CD1c-positive myeloid dendritic cell (primary cell): ENCODE results near the gene COG5.
"Not testable (repeated sequence)": the region's sequence is repeated elsewhere in the genome, so short reads cannot be mapped to it uniquely, and the experiment has no call there.

Source experiments
- DNase-seq: peaks from one replicate; pipeline ENCODE4 v3.0.0-alpha.2; 2016; ENCODE audit errors: extremely low spot score

Gene COG5

DNA sequence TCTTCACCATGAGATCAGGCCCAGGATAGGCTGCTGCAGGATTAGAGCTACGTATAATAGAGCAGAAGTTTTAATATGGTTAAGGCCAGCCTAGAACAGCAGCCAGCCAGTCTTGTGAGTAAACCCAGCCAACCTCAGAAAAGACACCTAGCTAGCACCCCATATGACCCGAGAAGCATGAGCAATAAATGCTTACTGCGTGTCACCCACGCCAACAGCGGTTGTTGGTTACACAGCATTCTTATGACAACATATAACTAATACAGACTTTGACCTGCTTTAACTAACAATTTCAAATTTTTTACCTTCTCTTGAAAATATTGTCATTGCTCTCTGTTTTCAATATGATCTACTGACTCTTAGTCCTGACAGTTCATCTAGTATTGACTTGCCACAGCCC, 289.2 kb downstream of the COG5 start:
- DNase-seq = no peak

DNA sequence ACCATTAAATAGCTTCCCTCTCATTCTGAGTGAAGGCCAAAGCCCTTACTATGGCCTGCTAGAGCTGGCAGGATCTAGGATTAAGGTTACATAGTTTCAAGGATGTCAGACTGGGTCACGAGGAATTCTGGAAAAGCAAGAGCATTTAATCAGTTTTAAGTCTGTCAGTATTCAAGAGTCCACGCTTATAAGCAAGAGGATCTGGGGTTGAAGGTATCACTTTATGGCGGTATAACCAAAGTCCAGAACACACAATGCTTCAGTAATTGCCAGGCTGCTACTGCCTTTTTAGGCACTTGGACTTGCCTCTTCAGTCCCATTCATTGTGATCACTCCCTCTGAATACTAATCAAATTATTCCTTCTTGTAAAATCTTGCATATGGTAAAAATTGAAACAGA, 293.9 kb downstream of the COG5 start:
- DNase-seq = no peak

GRCh38 chr7:107268594-107268993, 295.1 kb downstream of the COG5 start:
- DNase-seq = no peak

DNA sequence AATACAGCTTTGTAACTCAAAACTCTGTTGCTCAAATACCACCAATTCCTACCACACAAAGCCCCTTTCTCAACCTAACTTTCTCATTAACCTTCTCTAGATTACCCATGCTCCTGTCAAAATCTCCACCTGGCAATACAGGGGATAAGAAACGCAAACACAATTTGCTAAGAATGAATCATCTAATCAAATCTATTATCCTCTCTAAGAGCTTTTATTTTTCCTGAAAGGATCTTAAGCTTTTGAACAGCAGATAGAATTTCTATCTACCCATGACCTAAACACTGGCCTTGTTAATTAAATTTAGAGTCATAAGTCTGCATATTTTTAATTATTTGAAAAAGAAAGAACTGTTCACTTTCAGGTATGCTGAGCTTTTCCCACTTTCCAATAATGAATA, 296.6 kb downstream of the COG5 start:
- DNase-seq = no peak

DNA sequence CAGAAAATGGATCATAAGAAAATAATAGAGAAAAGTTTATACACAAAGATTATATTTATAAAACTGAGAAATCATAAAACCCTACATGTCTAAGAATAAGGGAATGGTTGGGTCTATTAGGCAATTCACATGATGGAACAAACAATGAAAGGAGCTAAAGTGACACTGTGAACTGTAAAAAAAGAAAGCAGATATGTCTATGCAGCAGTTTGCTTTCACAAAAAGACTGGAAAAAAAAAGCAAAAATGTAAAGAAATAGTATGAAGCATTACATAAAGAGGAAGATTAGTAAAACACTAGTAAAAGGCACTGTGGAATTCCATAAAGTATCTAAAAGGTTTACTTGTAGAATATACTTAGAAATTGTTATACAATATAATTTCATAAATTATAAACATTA, 299.0 kb downstream of the COG5 start:
- DNase-seq = no peak

DNA sequence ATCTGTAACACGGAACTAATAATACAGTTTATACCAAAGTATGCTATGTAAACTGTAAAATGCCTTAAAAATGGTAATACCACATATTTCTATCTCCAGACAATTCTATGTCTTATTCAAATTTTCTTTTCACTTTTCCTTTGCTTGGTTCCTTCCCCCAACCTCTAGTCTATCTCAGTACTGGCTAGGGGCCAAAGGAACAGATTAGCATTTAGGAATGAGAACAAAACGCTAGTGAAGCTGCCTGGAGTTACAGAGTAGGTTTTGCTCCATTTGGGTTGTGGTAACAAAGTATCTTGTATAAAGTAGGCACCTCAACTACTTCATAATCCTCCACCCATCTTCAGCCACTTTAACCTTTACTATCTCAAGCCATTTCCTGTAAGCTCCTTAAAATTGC, 300.9 kb downstream of the COG5 start:
- DNase-seq = no peak

- no peak for DNase-seq
Measured at GRCh38 chr7:107258737-107259136, 305.0 kb downstream of the COG5 start.

GRCh38 chr7:107255602-107256001, 308.1 kb downstream of the COG5 start:
- no peak for DNase-seq

GRCh38 chr7:107254398-107254985, 309.2 kb downstream of the COG5 start:
- no peak for DNase-seq

DNA sequence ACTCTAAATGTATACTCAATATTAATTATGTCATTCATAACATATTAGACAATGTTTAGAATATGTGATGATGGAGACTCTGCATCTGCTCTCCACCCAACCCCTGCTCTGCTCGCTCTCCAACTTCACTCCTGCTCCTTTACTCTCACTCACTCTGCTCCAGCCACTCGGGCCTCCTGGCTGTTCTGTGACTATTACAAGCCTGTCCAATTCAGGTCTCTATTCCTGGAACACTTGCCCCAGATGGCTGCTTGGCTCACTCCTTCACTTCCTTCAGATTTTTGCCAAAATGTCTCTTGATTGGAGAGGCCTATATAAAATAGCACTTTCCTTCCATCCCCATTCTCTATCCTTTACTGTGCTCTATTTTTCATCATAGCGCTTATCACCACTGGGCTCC, 310.1 kb downstream of the COG5 start:
- no peak for DNase-seq

GRCh38 chr7:107251963-107252362, 311.8 kb downstream of the COG5 start:
- DNase-seq = no peak

DNA sequence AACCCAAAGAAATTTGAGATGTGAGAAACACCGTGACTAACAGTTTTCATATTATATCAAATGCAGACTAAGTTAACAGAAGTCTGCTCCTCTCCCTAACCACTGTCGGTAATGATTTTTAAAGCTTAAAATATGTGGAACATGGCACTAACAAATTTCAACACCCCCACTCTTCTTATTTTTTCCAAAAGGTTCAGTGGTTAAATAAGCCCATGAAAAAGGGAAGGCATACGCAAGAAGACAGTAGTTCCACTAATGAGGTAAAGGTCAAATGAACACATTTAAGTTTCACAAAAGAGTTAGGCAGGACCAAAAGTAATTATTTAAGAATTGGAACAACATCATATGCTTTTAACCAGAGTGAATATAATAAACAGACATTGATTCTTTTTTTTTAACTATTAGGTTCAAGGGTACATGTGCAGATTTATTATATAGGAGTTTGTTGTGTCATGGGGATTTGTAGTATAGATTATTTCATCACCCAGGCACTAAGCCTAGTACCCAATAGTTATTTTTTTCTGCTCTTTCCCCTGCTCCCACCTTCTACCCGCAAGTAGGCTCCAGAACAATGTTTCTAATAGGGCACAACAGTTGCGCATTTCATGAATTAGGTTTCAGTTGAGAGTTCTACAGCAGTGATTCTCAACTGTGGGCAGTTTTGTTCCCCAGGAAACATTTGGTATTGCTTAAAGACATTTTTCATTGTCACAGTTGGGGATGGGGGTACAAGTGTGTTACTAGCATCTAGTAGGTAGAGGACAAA, 315.0 kb downstream of the COG5 start:
- no peak for DNase-seq

GRCh38 chr7:107246836-107247235, 316.9 kb downstream of the COG5 start:
- DNase-seq = not testable (repeated sequence)

DNA sequence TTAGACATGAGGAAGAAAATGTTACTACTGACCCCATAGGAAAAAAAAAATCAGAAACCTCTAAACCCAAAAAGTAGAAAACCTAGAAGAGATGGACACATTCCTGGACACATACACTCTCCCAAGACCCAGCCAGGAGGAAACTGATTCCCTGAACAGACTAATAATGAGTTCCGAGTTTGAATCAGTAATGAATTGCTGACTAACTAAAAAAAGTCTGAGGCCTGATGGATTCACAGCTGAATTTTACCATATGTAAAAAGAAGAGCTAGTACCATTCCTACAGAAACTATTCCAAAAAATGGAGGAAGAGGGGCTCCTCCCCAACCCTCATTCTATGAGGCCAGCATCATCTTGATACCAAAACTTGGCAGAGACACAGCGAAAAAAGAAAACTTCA, 319.1 kb downstream of the COG5 start:
- no peak for DNase-seq

GRCh38 chr7:107242267-107242666, 321.5 kb downstream of the COG5 start:
- DNase-seq = no peak

DNA sequence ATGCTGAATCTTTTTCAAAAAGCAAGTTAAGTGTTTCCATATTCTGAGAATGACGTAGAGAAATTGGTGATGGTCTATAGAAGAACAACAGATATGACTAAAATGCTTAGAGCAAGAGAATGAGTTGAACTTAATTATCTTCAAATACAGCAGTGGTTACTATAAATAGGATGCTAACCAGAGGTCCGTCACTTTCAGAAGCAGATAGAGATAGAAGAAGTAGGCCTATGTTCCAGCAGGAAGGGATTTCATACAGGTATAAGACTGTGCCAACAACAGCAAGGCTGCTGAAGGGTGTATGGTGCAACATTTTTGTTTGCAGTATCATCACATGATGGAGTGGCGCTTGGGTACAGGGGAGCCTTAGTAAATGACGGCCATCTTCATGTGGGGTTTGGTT, 326.3 kb downstream of the COG5 start:
- DNase-seq = no peak

DNA sequence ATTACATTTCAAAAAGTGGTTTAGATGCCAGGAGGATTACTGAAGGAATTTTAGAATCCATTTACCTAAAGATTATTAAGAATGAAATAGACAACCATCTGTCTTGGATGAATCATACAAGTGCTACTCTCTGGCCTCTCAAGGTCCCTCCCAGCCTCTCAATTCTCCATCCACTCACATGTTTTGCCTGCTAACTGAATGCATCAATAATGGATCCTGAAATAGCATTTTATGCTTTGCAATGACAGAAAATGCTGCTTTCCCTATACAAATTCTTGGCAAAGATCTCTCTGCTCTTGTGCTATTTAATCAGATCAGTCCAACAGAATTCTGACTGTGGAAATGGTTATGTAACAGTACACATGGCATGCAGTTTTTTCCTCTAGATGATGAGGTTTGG, 326.9 kb downstream of the COG5 start:
- no peak for DNase-seq

- DNase-seq = no peak
Measured at GRCh38 chr7:107234436-107234835, 329.3 kb downstream of the COG5 start.

- DNase-seq = no peak
Measured at GRCh38 chr7:107233981-107234380, 329.7 kb downstream of the COG5 start.

GRCh38 chr7:107233174-107233573, 330.5 kb downstream of the COG5 start:
- DNase-seq = no peak

- DNase-seq = no peak
Measured at GRCh38 chr7:107232568-107233090, 331.1 kb downstream of the COG5 start.

- DNase-seq = no peak
Measured at GRCh38 chr7:107230334-107230733, 333.4 kb downstream of the COG5 start.

- DNase-seq = no peak
Measured at GRCh38 chr7:107228291-107228690, 335.4 kb downstream of the COG5 start.
